Activated CD4-positive, alpha-beta T cell treated with anti-CD3 and anti-CD28 coated beads, Interleukin-10, Interleukin-2, amounts not matched to agents 100 ng/mL and 50 ng/mL, durations not matched to agents 16 hours and 8 hours (primary cell): ENCODE measurements around the gene VWA3A.
"Not testable (repeated sequence)": the region's sequence is repeated elsewhere in the genome, so short reads cannot be mapped to it uniquely, and the experiment has no call there.

ENCODE experiments used
- DNase-seq: peaks from one replicate; pipeline ENCODE4 v3.0.0-alpha.2; 2020

Gene VWA3A

GRCh38 chr16:22092143-22092933 is at the start of gene VWA3A:
Gene VWA3A, plus strand, starts transcription at chr16:22092541. Its CDS starts 97 bp downstream, at chr16:22092638.
- DNase-seq = no peak

GRCh38 chr16:22043882-22044281 is 48.5 kb upstream of the VWA3A start:
- not testable (repeated sequence) for DNase-seq

- DNase-seq = not testable (repeated sequence)
These were observed 46.5 kb upstream of the VWA3A start for GRCh38 chr16:22045888-22046287.

- DNase-seq = no peak
These were observed 41.4 kb upstream of the VWA3A start for GRCh38 chr16:22050963-22051362.

GRCh38 chr16:22052980-22053379 is 39.4 kb upstream of the VWA3A start:
- DNase-seq = no peak

- DNase-seq = peak; percentile 64
These were observed 38.4 kb upstream of the VWA3A start for GRCh38 chr16:22053921-22054341.

- peak; percentile 65 for DNase-seq
These were observed 37.3 kb upstream of the VWA3A start for GRCh38 chr16:22054847-22055590.

- DNase-seq = no peak
These were observed 36.5 kb upstream of the VWA3A start for GRCh38 chr16:22055881-22056280.

GRCh38 chr16:22063888-22064467 is 28.4 kb upstream of the VWA3A start:
- no peak for DNase-seq

GRCh38 chr16:22065252-22065651 is 27.1 kb upstream of the VWA3A start:
- no peak for DNase-seq

GRCh38 chr16:22070361-22071330 is 21.7 kb upstream of the VWA3A start:
- DNase-seq = no peak

GRCh38 chr16:22071331-22071910 is 20.9 kb upstream of the VWA3A start:
- no peak for DNase-seq

GRCh38 chr16:22073350-22073749 is 19.0 kb upstream of the VWA3A start:
- DNase-seq = no peak

- no peak for DNase-seq
These were observed 17.1 kb upstream of the VWA3A start for GRCh38 chr16:22075043-22075757.

- no peak for DNase-seq
These were observed 16.6 kb upstream of the VWA3A start for GRCh38 chr16:22075776-22076175.

- DNase-seq = peak; percentile 72
These were observed 14.5 kb upstream of the VWA3A start for GRCh38 chr16:22077700-22078313.

GRCh38 chr16:22078656-22079055 is 13.7 kb upstream of the VWA3A start:
- DNase-seq = no peak

- no peak for DNase-seq
These were observed 11.3 kb upstream of the VWA3A start for GRCh38 chr16:22081050-22081449.

- DNase-seq = no peak
These were observed 5.9 kb upstream of the VWA3A start for GRCh38 chr16:22086440-22086839.

GRCh38 chr16:22088642-22089041 is 3.7 kb upstream of the VWA3A start:
- DNase-seq = no peak

- DNase-seq = no peak
These were observed 2.4 kb upstream of the VWA3A start for GRCh38 chr16:22089910-22090309.
